CD4-positive, alpha-beta T cell (primary cell): Measurements from ENCODE around the gene CTNNA2. TPM values are rescaled to one million over a fixed set of nuclear protein-coding genes. Genes with fewer than 3 reads are reported as not detected.

Experiments used
- ATAC-seq: fragments of 200-7000 bp; cut with Tn5 transposase; one replicate; pipeline ENCODE4 v1.10.0; 2022; ENCODE audit warnings: mild to moderate bottlenecking; ENCODE audit not compliant: poor library complexity
- CTCF ChIA-PET: fragments of 350-600 bp; sonication (Branson Sonifier 250); formaldehyde crosslinking; loops from one replicate; lab custom pipeline; 2021; ENCODE audit warnings: antibody characterized with exemption, inconsistent platforms; lab: Charles Lee
- POLR2A ChIA-PET: fragments of 350-600 bp; sonication (Branson Sonifier 250); formaldehyde crosslinking; loops from one replicate; lab custom pipeline; 2021; ENCODE audit warnings: antibody characterized with exemption, inconsistent platforms; lab: Charles Lee
- DNase-seq, 14 experiments: peaks; one replicate each; pipeline ENCODE4 v3.0.0-alpha.2; 2013 to 2020; ENCODE audit warnings: mixed read lengths in 2 of 14
- H3K27ac ChIP-seq, 2 donors: one replicate each; pipeline versions ENCODE4 v1.5.1 to v1.7.0; 2013; ENCODE audit warnings: low read length in 2 of 2, low read depth in 1 of 2, mild to moderate bottlenecking in 1 of 2
- H3K27me3 ChIP-seq, 2 experiments: 1 replicate in 1 of 2; 2 replicates in 1 of 2; pipeline versions ENCODE4 v1.6.1 to v1.7.0; 2013; ENCODE audit warnings: low read length in 2 of 2, control low read depth in 1 of 2, mild to moderate bottlenecking in 1 of 2, moderate library complexity in 1 of 2; ENCODE audit not compliant: insufficient read depth in 2 of 2, control insufficient read depth in 1 of 2
- H3K36me3 ChIP-seq: one replicate; pipeline ENCODE4 v1.6.1; 2013; ENCODE audit warnings: low read length, control low read depth; ENCODE audit not compliant: insufficient read depth
- H3K4me1 ChIP-seq: one replicate; pipeline ENCODE4 v1.6.1; 2013; ENCODE audit warnings: low read length, control low read depth; ENCODE audit not compliant: insufficient read depth
- H3K4me3 ChIP-seq: one replicate; pipeline ENCODE4 v1.5.1; 2013; ENCODE audit warnings: mild to moderate bottlenecking, low read length, moderate library complexity
- H3K9me3 ChIP-seq, 2 experiments: 1 replicate in 1 of 2; 2 replicates in 1 of 2; pipeline versions ENCODE4 v1.6.1 to v1.7.0; 2013; ENCODE audit warnings: low read length in 2 of 2, mild to moderate bottlenecking in 2 of 2, control low read depth in 1 of 2, moderate library complexity in 1 of 2; ENCODE audit not compliant: control insufficient read depth in 1 of 2, insufficient read depth in 1 of 2
- H3K27ac Mint-ChIP-seq: one replicate; pipeline ENCODE4 v1.8.0; 2020; ENCODE audit warnings: mixed read lengths
- H3K27me3 Mint-ChIP-seq: one replicate; pipeline ENCODE4 v1.8.0; 2021; ENCODE audit warnings: mixed read lengths
- H3K36me3 Mint-ChIP-seq: one replicate; pipeline ENCODE4 v1.8.0; 2021; ENCODE audit warnings: low read depth, mixed read lengths
- H3K4me1 Mint-ChIP-seq: one replicate; pipeline ENCODE4 v1.8.0; 2021; ENCODE audit warnings: low read depth, mixed read lengths
- H3K4me3 Mint-ChIP-seq: one replicate; pipeline ENCODE4 v1.8.0; 2020; ENCODE audit warnings: mild to moderate bottlenecking, mixed read lengths
- H3K9me3 Mint-ChIP-seq: one replicate; pipeline ENCODE4 v1.8.0; 2020; ENCODE audit warnings: mixed read lengths
- intact Hi-C, 2 experiments: fragments of 100-400 bp; cut with DNase I in 1 of 2; cut with micrococcal nuclease in 1 of 2; formaldehyde crosslinking; loops; one replicate each; pipeline versions ENCODE4 v1.15.1 to v1.9.0; 2023 to 2025; cut with DNase I, micrococcal nuclease
- total RNA-seq, 174 experiments: library from RNA in 2 of 174; stranded (reverse) in 2 of 174; gene quantifications; one replicate each; pipeline ENCODE4 v1.2.3 and lab custom pipeline; 2021 to 2026
- TF ChIP-seq, protein P1 (sequence below): fragments of 200-600 bp; IDR thresholded peaks from one replicate; pipeline ENCODE4 v1.8.0; 2022; ENCODE audit warnings: antibody characterized with exemption, mild to moderate bottlenecking

CTNNA2 gene
- total RNA-seq, 2 experiments from 2014 or later, result not detected

DNA sequence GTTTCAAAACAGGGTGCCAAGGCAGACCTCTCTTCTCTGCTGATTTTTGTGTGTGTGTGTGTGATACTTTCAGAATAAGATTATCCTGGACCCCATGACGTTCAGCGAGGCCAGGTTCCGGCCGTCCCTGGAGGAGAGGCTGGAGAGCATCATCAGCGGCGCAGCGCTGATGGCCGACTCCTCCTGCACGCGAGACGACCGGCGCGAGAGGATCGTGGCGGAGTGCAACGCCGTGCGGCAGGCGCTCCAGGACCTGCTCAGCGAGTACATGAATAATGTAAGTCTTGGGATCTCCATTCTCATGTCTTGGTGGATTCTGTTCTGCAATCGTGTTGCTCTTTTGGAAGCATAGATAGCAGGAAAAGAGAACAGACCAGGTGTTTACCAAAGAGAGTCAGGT lies 396.7 kb downstream of the CTNNA2 start:
- no peaks in the 10 kb centered on the region for H3K27me3 Mint-ChIP-seq
- CTCF ChIA-PET, result no interaction called here
- no peak overlapping the region for H3K27ac Mint-ChIP-seq

GRCh38 chr2:79910643-79911042 lies 397.8 kb downstream of the CTNNA2 start:
- Mint-ChIP-seq H3K27ac (no peak overlapping the region), H3K4me1 (no peaks in the 10 kb centered on the region), H3K4me3 (no peak overlapping the region), H3K36me3 (no peaks in the 10 kb centered on the region), H3K27me3 (no peaks in the 10 kb centered on the region), H3K9me3 (peaks cover 4% of the 10 kb centered on the region)
- peaks cover 0 to 5% of the 10 kb centered on the region in 2 experiments for H3K9me3 ChIP-seq
- POLR2A ChIA-PET, result no interaction called here
- CTCF ChIA-PET, result no interaction called here
- H3K27ac ChIP-seq, result no peak overlapping the region
- DNase-seq (no peak), ATAC-seq (no peak)
- H3K4me3 ChIP-seq, result no peak overlapping the region
- no peaks in the 10 kb centered on the region for H3K4me1 ChIP-seq
- TF ChIP-seq, protein P1, sequence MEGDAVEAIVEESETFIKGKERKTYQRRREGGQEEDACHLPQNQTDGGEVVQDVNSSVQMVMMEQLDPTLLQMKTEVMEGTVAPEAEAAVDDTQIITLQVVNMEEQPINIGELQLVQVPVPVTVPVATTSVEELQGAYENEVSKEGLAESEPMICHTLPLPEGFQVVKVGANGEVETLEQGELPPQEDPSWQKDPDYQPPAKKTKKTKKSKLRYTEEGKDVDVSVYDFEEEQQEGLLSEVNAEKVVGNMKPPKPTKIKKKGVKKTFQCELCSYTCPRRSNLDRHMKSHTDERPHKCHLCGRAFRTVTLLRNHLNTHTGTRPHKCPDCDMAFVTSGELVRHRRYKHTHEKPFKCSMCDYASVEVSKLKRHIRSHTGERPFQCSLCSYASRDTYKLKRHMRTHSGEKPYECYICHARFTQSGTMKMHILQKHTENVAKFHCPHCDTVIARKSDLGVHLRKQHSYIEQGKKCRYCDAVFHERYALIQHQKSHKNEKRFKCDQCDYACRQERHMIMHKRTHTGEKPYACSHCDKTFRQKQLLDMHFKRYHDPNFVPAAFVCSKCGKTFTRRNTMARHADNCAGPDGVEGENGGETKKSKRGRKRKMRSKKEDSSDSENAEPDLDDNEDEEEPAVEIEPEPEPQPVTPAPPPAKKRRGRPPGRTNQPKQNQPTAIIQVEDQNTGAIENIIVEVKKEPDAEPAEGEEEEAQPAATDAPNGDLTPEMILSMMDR, result no peak
- intact Hi-C loops, result no loop called here
- no peaks in the 10 kb centered on the region for H3K36me3 ChIP-seq
- no peaks in the 10 kb centered on the region for H3K27me3 ChIP-seq

More for the DNA sequence above, 396.7 kb downstream of the CTNNA2 start:
- no peaks in the 10 kb centered on the region for H3K36me3 Mint-ChIP-seq
- H3K27ac ChIP-seq, result no peak overlapping the region
- no peaks in the 10 kb centered on the region for H3K27me3 ChIP-seq
- DNase-seq (no peak), ATAC-seq (no peak)
- H3K9me3 Mint-ChIP-seq, result peaks cover 4% of the 10 kb centered on the region
- peaks cover 0 to 5% of the 10 kb centered on the region in 2 experiments for H3K9me3 ChIP-seq
- TF ChIP-seq, protein P1, result no peak
- no peak overlapping the region for H3K4me3 Mint-ChIP-seq
- H3K4me1 Mint-ChIP-seq, result no peaks in the 10 kb centered on the region
- H3K36me3 ChIP-seq, result no peaks in the 10 kb centered on the region
- POLR2A ChIA-PET, result no interaction called here
- intact Hi-C loops, result no loop called here
- no peak overlapping the region for H3K4me3 ChIP-seq
- H3K4me1 ChIP-seq, result no peaks in the 10 kb centered on the region

DNA sequence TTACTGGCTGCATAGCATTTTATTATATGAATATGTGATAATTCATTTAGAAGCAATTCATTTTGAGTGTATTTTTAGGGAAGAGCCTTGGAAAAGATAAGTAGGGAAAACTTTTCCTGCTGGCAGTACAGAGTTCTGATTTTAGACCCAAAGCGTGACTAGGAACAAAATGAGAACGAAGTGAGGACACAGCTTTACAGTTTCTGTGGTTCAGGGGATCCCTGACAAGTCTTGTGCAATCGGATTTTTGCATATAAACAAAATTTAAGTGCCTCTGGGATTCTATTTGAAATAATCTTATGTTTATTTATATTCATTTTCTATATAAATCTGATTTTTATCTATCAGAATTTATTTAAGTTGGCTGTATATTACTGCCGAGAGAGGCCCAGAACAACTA lies 402.6 kb downstream of the CTNNA2 start:
- H3K4me1 Mint-ChIP-seq, result no peaks in the 10 kb centered on the region
- Histone ChIP-seq H3K9me3 (no peaks in the 10 kb centered on the region), H3K27ac (no peak overlapping the region), H3K4me3 (no peak overlapping the region), H3K27me3 (no peaks in the 10 kb centered on the region), H3K36me3 (no peaks in the 10 kb centered on the region), H3K4me1 (no peaks in the 10 kb centered on the region)
- intact Hi-C loops, result no loop called here
- ChIA-PET CTCF (no interaction called here), POLR2A (no interaction called here)
- ATAC-seq (no peak), DNase-seq (no peak)
- no peak overlapping the region for H3K27ac Mint-ChIP-seq
- no peaks in the 10 kb centered on the region for H3K36me3 Mint-ChIP-seq
- TF ChIP-seq, protein P1, result no peak
- no peak overlapping the region for H3K4me3 Mint-ChIP-seq
- H3K27me3 Mint-ChIP-seq, result no peaks in the 10 kb centered on the region
- peaks cover 9% of the 10 kb centered on the region for H3K9me3 Mint-ChIP-seq
